ENCODE results near the gene SCAPER. TPM values are rescaled to one million over a fixed set of nuclear protein-coding genes. Genes with fewer than 3 reads are reported as not detected.

The SCAPER gene
- total RNA-seq, 4 donors from 2014 or later = 19.6 to 35.9 (median 31.8) TPM

- in situ Hi-C loops (cut with MboI; ENCODE audit: low sequenced_read_pairs in 4 of 4) = no loop called here
- DNase-seq (no peak), ATAC-seq (no peak)
- Histone ChIP-seq H3K36me3 (peaks cover 0 to 6% of the 10 kb centered on the region in 2 donors), H3K9me3 (no peaks in the 10 kb centered on the region), H3K4me1 (no peaks in the 10 kb centered on the region), H3K4me3 (no peak overlapping the region), H3K27me3 (no peaks in the 10 kb centered on the region), H3K27ac (no peak overlapping the region)
- intact Hi-C loops (cut with DNase I; ENCODE audit: low total_unique reads) = no loop called here
- TF ChIP-seq POLR2A (IDR thresholded peaks at IDR 0.05) (no peak), CTCF (IDR thresholded peaks at IDR 0.05 in 4 of 5, conservative IDR thresholded peaks at IDR 0.05 in 1 of 5) (no peak)
Measured at GRCh38 chr15:76376816-76377215, 528.3 kb downstream of the SCAPER start.

GRCh38 chr15:76376029-76376428 is 529.1 kb downstream of the SCAPER start:
- H3K4me3 ChIP-seq = no peak overlapping the region
- TF ChIP-seq CTCF (IDR thresholded peaks at IDR 0.05 in 4 of 5, conservative IDR thresholded peaks at IDR 0.05 in 1 of 5) (no peak), POLR2A (IDR thresholded peaks at IDR 0.05) (no peak)
- in situ Hi-C loops (cut with MboI; ENCODE audit: low sequenced_read_pairs in 4 of 4) = no loop called here
- H3K27me3 ChIP-seq = no peaks in the 10 kb centered on the region
- no peaks in the 10 kb centered on the region for H3K4me1 ChIP-seq
- ATAC-seq (no peak), DNase-seq (no peak)
- intact Hi-C loops (cut with DNase I; ENCODE audit: low total_unique reads) = no loop called here
- no peaks in the 10 kb centered on the region for H3K9me3 ChIP-seq
- no peak overlapping the region for H3K27ac ChIP-seq
- peaks cover 0 to 2% of the 10 kb centered on the region in 2 donors for H3K36me3 ChIP-seq

- no peak for ATAC-seq
- DNase-seq = no peak
- H3K27me3 ChIP-seq = no peaks in the 10 kb centered on the region
- in situ Hi-C loops (cut with MboI; ENCODE audit: low sequenced_read_pairs in 4 of 4) (no loop called here), intact Hi-C loops (cut with DNase I; ENCODE audit: low total_unique reads) (no loop called here)
- H3K9me3 ChIP-seq = no peaks in the 10 kb centered on the region
- TF ChIP-seq CTCF (IDR thresholded peaks at IDR 0.05 in 4 of 5, conservative IDR thresholded peaks at IDR 0.05 in 1 of 5) = no peak
- TF ChIP-seq POLR2A (IDR thresholded peaks at IDR 0.05) = no peak
- H3K36me3 ChIP-seq = no peaks in the 10 kb centered on the region
- H3K4me3 ChIP-seq = no peak overlapping the region
- no peak overlapping the region for H3K27ac ChIP-seq
- no peaks in the 10 kb centered on the region for H3K4me1 ChIP-seq
Measured at GRCh38 chr15:76368122-76368621, 537.0 kb downstream of the SCAPER start.

GRCh38 chr15:76366714-76367113 is 538.4 kb downstream of the SCAPER start:
- intact Hi-C loops (cut with DNase I; ENCODE audit: low total_unique reads) (no loop called here), in situ Hi-C loops (cut with MboI; ENCODE audit: low sequenced_read_pairs in 4 of 4) (no loop called here)
- Histone ChIP-seq H3K27me3 (no peaks in the 10 kb centered on the region), H3K9me3 (no peaks in the 10 kb centered on the region), H3K27ac (no peak overlapping the region), H3K4me1 (no peaks in the 10 kb centered on the region), H3K4me3 (no peak overlapping the region), H3K36me3 (no peaks in the 10 kb centered on the region)
- no peak for DNase-seq
- no peak for ATAC-seq
- TF ChIP-seq CTCF (IDR thresholded peaks at IDR 0.05 in 4 of 5, conservative IDR thresholded peaks at IDR 0.05 in 1 of 5) (no peak), POLR2A (IDR thresholded peaks at IDR 0.05) (no peak)

- H3K27me3 ChIP-seq = no peaks in the 10 kb centered on the region
- ATAC-seq (no peak), DNase-seq (no peak)
- no peaks in the 10 kb centered on the region for H3K9me3 ChIP-seq
- H3K4me3 ChIP-seq = no peak overlapping the region
- no peak overlapping the region for H3K27ac ChIP-seq
- intact Hi-C loops (cut with DNase I; ENCODE audit: low total_unique reads) (no loop called here), in situ Hi-C loops (cut with MboI; ENCODE audit: low sequenced_read_pairs in 4 of 4) (no loop called here)
- no peaks in the 10 kb centered on the region for H3K4me1 ChIP-seq
- H3K36me3 ChIP-seq = no peaks in the 10 kb centered on the region
- TF ChIP-seq CTCF (IDR thresholded peaks at IDR 0.05 in 4 of 5, conservative IDR thresholded peaks at IDR 0.05 in 1 of 5) (no peak), POLR2A (IDR thresholded peaks at IDR 0.05) (no peak)
Measured at GRCh38 chr15:76363251-76363650, 541.9 kb downstream of the SCAPER start.
